Nephron (organoid): ENCODE measurements around the gene PCBD1.

Source experiments
- H3K27ac Mint-ChIP-seq, 3 experiments: 2 replicates each; pipeline ENCODE4 v1.8.0; 2020; ENCODE audit warnings: mixed read lengths in 3 of 3, mild to moderate bottlenecking in 2 of 3, moderate library complexity in 1 of 3
- H3K27me3 Mint-ChIP-seq: 2 replicates; pipeline ENCODE4 v1.8.0; 2021; ENCODE audit warnings: low read depth, mild to moderate bottlenecking, moderate library complexity, mixed read lengths
- H3K36me3 Mint-ChIP-seq: 2 replicates; pipeline ENCODE4 v1.8.0; 2020; ENCODE audit warnings: low read depth, mixed read lengths
- H3K4me1 Mint-ChIP-seq: 2 replicates; pipeline ENCODE4 v1.8.0; 2020; ENCODE audit warnings: mixed read lengths
- H3K4me3 Mint-ChIP-seq, 3 experiments: 2 replicates each; pipeline ENCODE4 v1.8.0; 2020; ENCODE audit warnings: mild to moderate bottlenecking in 3 of 3, mixed read lengths in 3 of 3, moderate library complexity in 2 of 3
- H3K9me3 Mint-ChIP-seq: 2 replicates; pipeline ENCODE4 v1.8.0; 2020; ENCODE audit warnings: mixed read lengths
- TF ChIP-seq, protein P1 (sequence below), 3 experiments: fragments of 200-600 bp; sonication (generic); IDR thresholded peaks; one replicate each; pipeline ENCODE4 v1.5.0; 2021; ENCODE audit warnings: antibody characterized with exemption in 3 of 3; ENCODE audit not compliant: unreplicated experiment in 3 of 3

Gene PCBD1

DNA sequence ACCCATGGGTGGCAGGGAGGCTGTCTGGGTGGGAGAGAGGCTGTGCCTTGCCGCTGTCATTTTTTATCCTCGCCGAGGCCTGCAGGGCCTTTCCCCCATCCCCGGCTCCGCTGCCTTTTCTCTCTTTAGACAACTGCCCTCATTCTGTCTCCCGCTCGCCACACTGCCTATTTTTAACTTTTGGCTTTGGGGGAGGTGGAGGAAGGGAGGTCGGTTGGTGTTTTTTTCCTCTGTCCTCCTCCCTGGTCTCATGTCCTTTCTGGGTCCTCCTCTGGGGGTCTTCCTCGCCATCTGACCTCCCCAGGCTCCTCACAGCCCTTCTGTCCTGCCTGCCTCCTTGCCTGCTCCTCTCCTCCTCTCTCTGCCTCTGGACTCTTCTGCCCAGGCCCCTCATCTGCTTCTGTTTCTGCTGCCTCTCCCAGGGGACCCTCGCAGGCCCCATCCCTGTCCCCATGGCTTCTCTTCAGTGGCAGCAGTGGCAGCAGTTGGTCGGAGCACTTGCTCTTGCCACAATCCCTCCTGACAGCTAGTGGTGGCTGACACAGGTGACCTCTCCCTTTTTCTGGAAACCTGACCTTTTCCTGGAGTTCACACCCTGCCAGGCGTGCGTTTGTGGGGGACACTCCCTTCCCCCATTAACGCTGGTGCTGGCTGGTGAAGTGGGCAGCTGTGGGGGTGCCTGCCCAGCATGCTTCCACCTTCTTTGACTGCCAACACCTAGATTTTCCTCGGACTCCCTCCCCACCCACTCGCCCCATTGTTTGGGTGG lies 19.5 kb upstream of the PCBD1 start:
- no peaks in the 10 kb centered on the region for H3K9me3 Mint-ChIP-seq
- no peaks in the 10 kb centered on the region for H3K36me3 Mint-ChIP-seq
- TF ChIP-seq, protein P1, sequence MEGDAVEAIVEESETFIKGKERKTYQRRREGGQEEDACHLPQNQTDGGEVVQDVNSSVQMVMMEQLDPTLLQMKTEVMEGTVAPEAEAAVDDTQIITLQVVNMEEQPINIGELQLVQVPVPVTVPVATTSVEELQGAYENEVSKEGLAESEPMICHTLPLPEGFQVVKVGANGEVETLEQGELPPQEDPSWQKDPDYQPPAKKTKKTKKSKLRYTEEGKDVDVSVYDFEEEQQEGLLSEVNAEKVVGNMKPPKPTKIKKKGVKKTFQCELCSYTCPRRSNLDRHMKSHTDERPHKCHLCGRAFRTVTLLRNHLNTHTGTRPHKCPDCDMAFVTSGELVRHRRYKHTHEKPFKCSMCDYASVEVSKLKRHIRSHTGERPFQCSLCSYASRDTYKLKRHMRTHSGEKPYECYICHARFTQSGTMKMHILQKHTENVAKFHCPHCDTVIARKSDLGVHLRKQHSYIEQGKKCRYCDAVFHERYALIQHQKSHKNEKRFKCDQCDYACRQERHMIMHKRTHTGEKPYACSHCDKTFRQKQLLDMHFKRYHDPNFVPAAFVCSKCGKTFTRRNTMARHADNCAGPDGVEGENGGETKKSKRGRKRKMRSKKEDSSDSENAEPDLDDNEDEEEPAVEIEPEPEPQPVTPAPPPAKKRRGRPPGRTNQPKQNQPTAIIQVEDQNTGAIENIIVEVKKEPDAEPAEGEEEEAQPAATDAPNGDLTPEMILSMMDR (IDR thresholded peaks at IDR 0.05; ENCODE audit: unreplicated experiment in 3 of 3), result no peak
- no peak overlapping the region for H3K4me3 Mint-ChIP-seq
- H3K27ac Mint-ChIP-seq, result peak overlapping the region in 1 of 3 experiments; percentile 40
- peaks cover 36% of the 10 kb centered on the region for H3K4me1 Mint-ChIP-seq
- peaks cover 36% of the 10 kb centered on the region for H3K27me3 Mint-ChIP-seq

DNA sequence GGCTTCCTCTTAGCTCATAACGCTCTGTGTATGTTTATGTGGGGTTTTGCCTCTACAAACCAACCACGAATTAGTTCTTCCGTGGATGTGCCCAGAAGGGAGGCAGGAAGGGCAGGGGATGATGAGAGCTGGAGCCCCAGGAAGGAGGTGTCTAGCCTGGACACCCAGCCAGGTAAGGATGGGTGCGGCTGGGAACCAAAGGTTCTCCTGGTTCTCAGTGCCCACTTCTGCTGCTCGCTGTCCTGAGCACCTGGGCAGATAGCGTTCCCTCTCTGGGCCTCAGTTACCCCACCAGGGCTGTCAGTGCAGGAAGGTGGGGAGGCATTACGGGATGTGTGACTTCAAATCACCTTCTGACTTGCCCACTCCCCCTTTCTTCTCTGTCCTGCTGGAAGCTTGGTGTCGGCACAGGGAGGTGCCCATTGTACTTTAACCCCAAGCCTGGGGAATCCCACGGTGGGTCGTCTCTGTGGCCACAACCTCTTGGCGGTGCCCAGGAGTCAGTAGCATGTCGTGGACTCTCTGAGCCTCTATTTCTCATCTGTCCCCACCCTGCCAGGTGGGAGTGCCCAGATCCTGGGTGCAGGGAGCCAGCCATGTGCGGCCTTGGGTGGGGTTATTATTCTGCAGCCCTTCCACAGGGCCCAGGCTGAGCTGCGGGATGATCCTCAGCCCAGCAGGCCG lies 18.7 kb upstream of the PCBD1 start:
- peaks cover 35% of the 10 kb centered on the region for H3K27me3 Mint-ChIP-seq
- H3K36me3 Mint-ChIP-seq, result no peaks in the 10 kb centered on the region
- no peak overlapping the region for H3K4me3 Mint-ChIP-seq
- peaks cover 33% of the 10 kb centered on the region for H3K4me1 Mint-ChIP-seq
- TF ChIP-seq, protein P1 (IDR thresholded peaks at IDR 0.05; ENCODE audit: unreplicated experiment in 3 of 3), result no peak
- H3K27ac Mint-ChIP-seq, result no peak overlapping the region
- no peaks in the 10 kb centered on the region for H3K9me3 Mint-ChIP-seq

DNA sequence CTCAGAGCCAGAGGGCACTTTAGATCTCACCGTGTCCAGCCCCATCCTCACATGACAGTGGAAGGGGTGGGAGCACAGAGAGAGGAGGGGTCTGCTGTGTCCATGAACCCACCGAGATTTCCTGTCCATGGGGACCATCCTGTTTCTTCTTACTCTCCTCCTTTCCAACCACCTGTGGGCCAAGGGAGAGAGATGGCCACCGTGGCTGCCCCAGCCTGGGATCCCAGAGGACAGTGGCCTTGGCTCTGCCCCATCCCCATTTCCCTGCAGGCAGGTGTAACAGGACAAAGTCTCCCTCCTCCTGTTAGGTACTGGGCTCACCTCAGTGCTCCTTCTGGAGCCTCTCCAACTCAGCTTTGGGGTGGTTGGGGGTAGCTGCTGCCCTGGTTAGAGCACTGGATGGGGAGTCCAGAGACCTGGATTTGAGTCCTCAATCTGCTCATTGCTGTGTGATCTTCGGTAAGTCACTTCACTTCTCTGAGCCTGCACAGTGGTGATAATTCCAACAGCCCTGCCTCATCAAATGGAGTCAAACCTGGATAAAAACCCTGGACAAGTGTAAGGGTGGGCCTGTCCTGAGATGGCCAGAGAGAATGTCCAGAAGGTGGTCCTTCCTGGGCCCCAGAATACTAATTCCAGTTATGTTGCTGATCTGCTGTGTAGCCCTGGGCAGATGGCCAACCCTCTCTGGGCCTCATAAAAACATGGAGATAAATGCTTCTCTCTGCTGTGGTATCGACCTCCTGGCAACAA lies 17.8 kb upstream of the PCBD1 start:
- Mint-ChIP-seq H3K27me3 (peaks cover 29% of the 10 kb centered on the region), H3K4me3 (no peak overlapping the region), H3K4me1 (peaks cover 33% of the 10 kb centered on the region), H3K27ac (no peak overlapping the region), H3K9me3 (no peaks in the 10 kb centered on the region), H3K36me3 (no peaks in the 10 kb centered on the region)
- TF ChIP-seq, protein P1 (IDR thresholded peaks at IDR 0.05; ENCODE audit: unreplicated experiment in 3 of 3), result no peak

DNA sequence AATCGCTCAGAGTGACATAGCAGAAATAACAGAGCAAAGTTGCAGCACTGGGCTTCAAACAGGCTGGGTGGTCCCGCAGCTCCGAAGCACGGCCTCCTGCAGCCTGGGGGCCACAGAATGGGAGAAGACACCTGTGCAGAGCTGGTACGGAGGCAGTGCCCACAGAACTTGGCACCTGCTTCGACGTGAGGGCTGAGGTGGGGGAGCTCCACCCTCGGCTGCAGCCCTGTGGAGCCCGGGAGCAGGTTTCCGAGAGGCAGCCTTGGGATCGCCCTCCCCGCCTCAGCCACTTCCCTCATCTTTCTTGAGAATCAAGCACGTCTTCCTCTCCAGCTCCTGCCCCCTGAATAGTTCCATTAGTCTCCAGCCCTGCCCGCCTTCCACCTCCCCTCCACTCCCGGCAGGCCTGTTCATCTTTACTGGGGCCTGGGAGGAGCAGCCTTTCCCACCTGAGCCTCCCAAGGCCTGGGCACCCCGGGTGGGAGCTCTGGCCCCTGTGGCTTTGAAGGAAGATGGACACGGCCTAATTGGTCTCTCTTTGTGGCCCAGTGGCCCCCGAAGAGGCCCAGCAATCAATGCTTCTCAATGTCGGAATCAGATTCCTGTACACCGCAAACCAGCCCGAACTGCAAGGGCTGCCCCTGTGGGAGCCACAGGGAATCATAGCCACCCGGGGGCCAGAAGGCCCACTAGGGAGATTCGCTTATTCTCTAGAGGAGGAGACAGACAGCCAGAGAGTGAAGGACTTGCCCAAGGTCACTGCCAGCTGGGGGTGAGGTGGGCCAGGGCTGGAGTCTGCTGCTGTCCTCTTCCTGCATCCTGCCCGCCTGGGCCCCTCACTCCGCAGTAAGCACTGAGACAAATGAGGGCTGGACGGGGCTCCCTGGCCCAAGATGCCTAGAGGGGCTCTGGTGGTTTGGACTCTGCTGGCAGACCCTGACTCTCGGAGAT lies 17.0 kb upstream of the PCBD1 start:
- Mint-ChIP-seq H3K4me1 (peaks cover 33% of the 10 kb centered on the region), H3K27ac (no peak overlapping the region), H3K36me3 (no peaks in the 10 kb centered on the region), H3K9me3 (no peaks in the 10 kb centered on the region), H3K4me3 (no peak overlapping the region), H3K27me3 (peaks cover 29% of the 10 kb centered on the region)
- TF ChIP-seq, protein P1 (IDR thresholded peaks at IDR 0.05; ENCODE audit: unreplicated experiment in 3 of 3), result no peak

DNA sequence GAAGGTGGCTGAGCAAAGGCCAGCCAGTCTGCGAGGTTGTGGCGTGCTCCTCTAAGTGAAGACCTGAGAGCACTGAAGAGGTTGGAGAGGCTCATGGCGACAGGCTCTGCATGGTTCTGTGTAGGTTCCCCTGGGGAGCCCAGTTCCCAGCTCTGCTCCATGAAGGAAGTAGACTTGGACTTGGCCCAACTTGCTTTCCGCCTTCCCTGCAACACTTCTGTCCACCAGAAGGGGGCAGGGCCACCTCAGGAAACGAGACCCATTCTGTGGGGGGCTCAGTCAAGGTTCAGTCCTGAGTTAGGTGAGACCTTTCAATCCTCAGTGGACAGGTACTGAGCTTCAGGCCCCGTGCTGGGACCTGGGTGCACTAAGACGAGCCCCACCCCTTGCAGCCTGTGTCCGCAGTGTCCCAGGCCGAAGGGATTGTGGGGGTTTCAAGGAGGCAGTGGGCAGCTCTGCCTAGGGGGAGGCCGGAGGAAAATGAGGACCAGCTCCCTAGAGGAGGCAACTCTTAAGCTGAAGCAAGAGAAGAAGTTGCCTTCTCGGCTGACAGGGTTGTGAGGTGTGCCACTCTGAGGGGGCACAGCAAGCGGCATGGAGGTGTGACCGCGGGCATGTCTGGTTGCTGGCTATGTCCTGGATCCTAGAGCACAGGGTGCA lies 15.0 kb upstream of the PCBD1 start:
- Mint-ChIP-seq H3K27me3 (peaks cover 25% of the 10 kb centered on the region), H3K36me3 (no peaks in the 10 kb centered on the region), H3K4me1 (peaks cover 25% of the 10 kb centered on the region), H3K9me3 (no peaks in the 10 kb centered on the region), H3K4me3 (no peak overlapping the region), H3K27ac (peak overlapping the region in 1 of 3 experiments; percentile 32)
- TF ChIP-seq, protein P1 (IDR thresholded peaks at IDR 0.05; ENCODE audit: unreplicated experiment in 3 of 3), result peak; percentile 91 to 97 (median 94)
